ENCODE results near the gene FUCA1. TPM values are rescaled to one million over a fixed set of nuclear protein-coding genes. Genes with fewer than 3 reads are reported as not detected.

FUCA1 gene
- total and polyA plus RNA-seq, 5 donors from 2014 or later: 5.3 to 22.6 (median 16.8) TPM

Other genes with a start within 250 kb of the FUCA1 start
- gene RPL11, start 176.5 kb downstream of the FUCA1 start, total RNA-seq: 1,395 TPM
- 1,000 to 10,000 TPM; 1,256 to 1,673 (median 1,465) TPM for gene RPL11, start 176.5 kb downstream of the FUCA1 start, polyA plus RNA-seq
- 42.0 TPM for gene ELOA, start 124.8 kb downstream of the FUCA1 start, total RNA-seq
- 10 to 100 TPM; 22.6 to 34.3 (median 29.0) TPM for gene ELOA, start 124.8 kb downstream of the FUCA1 start, polyA plus RNA-seq
- gene PITHD1, start 89.9 kb downstream of the FUCA1 start, total RNA-seq: 85.8 TPM
- gene PITHD1, start 89.9 kb downstream of the FUCA1 start, polyA plus RNA-seq: 10 to 100 TPM; 72.6 to 98.9 (median 78.1) TPM
- 50.4 TPM for gene LYPLA2, start 77.1 kb downstream of the FUCA1 start, total RNA-seq
- gene LYPLA2, start 77.1 kb downstream of the FUCA1 start, polyA plus RNA-seq: 100 to 1,000 TPM in 2 of 4 donors, 10 to 100 TPM in 2; 84.4 to 111 (median 100) TPM
- 7.0 TPM for gene GALE, start 67.5 kb downstream of the FUCA1 start, total RNA-seq
- gene GALE, start 67.5 kb downstream of the FUCA1 start, polyA plus RNA-seq: 10 to 100 TPM in 1 of 4 donors, 1 to 10 TPM in 3; 8.0 to 10.3 (median 9.8) TPM
- gene HMGCL, start 42.9 kb downstream of the FUCA1 start, total RNA-seq: 15.7 TPM
- gene HMGCL, start 42.9 kb downstream of the FUCA1 start, polyA plus RNA-seq: 10 to 100 TPM; 36.3 to 40.5 (median 37.4) TPM
- 0.15 TPM for gene CNR2, start 45.1 kb upstream of the FUCA1 start, total RNA-seq
- gene CNR2, start 45.1 kb upstream of the FUCA1 start, polyA plus RNA-seq: under 1 TPM in 2 of 4 donors, not detected in 2; 0.03 to 0.05 TPM
- 126 TPM for gene PNRC2, start 91.5 kb upstream of the FUCA1 start, total RNA-seq
- 100 to 1,000 TPM; 123 to 149 (median 141) TPM for gene PNRC2, start 91.5 kb upstream of the FUCA1 start, polyA plus RNA-seq
- 220 TPM for gene SRSF10, start 112.0 kb upstream of the FUCA1 start, total RNA-seq
- gene SRSF10, start 112.0 kb upstream of the FUCA1 start, polyA plus RNA-seq: 100 to 1,000 TPM; 127 to 151 (median 144) TPM
- gene MYOM3, start 243.8 kb upstream of the FUCA1 start, total RNA-seq: not detected
- not detected for gene MYOM3, start 243.8 kb upstream of the FUCA1 start, polyA plus RNA-seq